Omental fat pad (tissue), 4 donors: ENCODE measurements around the gene UGT1A8. TPM values are rescaled to one million over a fixed set of nuclear protein-coding genes. Genes with fewer than 3 reads are reported as not detected.

Experiments
- ATAC-seq: fragments of 150-250 bp; one replicate; pipeline ENCODE4 v1.9.1; 2016; ENCODE audit warnings: mild to moderate bottlenecking, moderate library complexity; ENCODE audit not compliant: low FRiP score
- DNase-seq: peaks from one replicate; pipeline ENCODE4 v3.0.0-alpha.2; 2019; ENCODE audit warnings: low spot score
- total RNA-seq, 4 donors: library from RNA; depleted of rRNA; stranded (reverse); fragments of >200 nt; gene quantifications; one replicate each; pipeline ENCODE4 v1.1.0, GENCODE V29; 2016
- TF ChIP-seq, protein P1 (sequence below), 3 donors: fragments of 450-650 bp; IDR thresholded peaks; one replicate each; pipeline ENCODE4 v1.5.1; 2016 to 2017; ENCODE audit warnings: antibody characterized with exemption in 3 of 3, mild to moderate bottlenecking in 3 of 3, moderate library complexity in 2 of 3

UGT1A8 gene
- total RNA-seq, 4 donors from 2014 or later: not detected

DNA sequence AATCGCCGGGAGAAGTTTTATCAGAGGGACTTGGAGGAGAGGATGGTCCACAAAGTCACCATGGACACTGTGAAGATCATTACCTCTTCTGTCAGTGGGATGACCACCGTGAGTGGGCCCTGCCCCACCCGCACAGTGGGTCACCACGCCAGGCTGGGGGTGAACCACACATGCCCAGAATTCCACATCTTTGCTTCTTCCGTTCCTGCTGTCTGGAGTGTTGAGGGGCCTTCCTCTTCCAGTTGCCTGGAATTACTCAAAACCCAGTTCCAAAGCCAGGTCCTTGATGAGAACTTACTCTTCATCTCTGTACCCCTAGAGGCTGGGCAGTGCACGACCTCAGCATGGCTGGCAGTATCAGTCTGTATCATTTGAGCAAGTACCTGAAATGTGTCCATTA, 182.8 kb downstream of the UGT1A8 start:
- TF ChIP-seq, protein P1, sequence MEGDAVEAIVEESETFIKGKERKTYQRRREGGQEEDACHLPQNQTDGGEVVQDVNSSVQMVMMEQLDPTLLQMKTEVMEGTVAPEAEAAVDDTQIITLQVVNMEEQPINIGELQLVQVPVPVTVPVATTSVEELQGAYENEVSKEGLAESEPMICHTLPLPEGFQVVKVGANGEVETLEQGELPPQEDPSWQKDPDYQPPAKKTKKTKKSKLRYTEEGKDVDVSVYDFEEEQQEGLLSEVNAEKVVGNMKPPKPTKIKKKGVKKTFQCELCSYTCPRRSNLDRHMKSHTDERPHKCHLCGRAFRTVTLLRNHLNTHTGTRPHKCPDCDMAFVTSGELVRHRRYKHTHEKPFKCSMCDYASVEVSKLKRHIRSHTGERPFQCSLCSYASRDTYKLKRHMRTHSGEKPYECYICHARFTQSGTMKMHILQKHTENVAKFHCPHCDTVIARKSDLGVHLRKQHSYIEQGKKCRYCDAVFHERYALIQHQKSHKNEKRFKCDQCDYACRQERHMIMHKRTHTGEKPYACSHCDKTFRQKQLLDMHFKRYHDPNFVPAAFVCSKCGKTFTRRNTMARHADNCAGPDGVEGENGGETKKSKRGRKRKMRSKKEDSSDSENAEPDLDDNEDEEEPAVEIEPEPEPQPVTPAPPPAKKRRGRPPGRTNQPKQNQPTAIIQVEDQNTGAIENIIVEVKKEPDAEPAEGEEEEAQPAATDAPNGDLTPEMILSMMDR (IDR thresholded peaks at IDR 0.05): no peak
- ATAC-seq (no peak), DNase-seq (no peak)

DNA sequence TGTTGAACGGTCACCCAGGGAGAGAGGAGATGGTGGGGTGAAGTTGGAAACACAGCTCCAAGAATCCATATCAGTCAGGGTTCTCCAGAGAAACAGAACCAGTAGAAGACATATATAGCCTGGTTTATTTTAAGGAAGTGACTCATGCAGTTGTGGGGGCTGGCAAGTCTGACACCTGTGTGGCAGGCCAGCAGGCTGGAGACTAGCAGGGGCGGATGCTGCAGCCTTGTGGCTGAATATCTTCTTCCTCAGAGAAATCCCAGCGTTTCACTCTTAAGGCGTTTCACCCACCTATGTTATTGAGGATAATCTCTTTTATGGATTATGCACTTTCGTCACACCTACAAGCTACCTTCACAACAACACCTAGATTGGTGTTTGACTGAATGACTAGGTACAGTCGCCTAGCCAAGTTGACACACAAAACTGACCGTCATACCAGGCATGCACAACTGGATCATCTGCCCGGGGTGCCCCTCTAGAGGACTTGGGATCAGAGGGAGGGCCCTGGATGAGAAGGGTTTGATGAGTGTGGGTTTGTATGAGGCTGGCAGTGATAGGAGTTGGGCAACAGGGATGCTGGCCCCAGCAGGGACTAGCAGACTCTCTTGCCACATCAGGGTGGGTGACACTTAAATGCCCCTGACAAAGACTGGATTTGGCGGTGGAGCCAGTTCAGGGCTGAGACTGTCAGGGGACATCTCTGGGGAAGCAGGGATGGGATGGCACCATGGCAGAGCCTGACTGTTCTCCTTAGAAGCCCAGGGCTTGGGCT, 184.1 kb downstream of the UGT1A8 start:
- TF ChIP-seq, protein P1 (IDR thresholded peaks at IDR 0.05): no peak
- no peak for DNase-seq
- ATAC-seq: no peak

DNA sequence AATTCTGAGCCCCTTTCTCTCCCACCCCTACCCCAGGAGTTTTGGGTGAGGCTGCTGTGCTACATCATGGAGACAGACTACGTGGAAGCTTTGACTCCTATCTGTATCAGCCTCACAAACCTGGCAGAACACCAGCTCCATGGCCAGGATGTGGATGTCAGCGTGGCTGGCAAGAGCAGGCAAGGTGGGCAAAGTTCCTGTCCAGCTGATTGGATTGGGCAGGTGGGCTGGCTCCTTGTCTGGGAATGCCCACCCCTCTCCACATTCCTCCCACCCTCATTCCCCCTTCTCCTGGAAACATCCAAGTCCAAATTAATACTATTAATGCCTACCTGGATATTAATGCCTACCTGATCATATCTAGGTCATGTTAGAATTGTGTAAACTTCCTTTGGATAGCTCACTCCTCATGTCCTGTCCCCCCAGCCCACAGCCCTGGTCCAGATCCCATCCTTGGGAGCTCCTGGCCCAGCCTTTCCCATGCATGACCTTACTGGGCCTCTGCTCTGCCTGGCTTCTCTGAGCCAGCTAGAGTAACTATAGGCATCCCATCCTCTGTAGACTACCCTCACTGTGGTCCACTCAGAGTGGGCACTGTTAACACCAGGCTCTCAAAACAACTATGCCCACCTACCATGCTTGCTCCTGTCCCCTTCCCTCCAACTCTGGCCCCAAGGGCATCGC, 184.8 kb downstream of the UGT1A8 start:
- TF ChIP-seq, protein P1 (IDR thresholded peaks at IDR 0.05): no peak
- ATAC-seq (no peak), DNase-seq (no peak)

DNA sequence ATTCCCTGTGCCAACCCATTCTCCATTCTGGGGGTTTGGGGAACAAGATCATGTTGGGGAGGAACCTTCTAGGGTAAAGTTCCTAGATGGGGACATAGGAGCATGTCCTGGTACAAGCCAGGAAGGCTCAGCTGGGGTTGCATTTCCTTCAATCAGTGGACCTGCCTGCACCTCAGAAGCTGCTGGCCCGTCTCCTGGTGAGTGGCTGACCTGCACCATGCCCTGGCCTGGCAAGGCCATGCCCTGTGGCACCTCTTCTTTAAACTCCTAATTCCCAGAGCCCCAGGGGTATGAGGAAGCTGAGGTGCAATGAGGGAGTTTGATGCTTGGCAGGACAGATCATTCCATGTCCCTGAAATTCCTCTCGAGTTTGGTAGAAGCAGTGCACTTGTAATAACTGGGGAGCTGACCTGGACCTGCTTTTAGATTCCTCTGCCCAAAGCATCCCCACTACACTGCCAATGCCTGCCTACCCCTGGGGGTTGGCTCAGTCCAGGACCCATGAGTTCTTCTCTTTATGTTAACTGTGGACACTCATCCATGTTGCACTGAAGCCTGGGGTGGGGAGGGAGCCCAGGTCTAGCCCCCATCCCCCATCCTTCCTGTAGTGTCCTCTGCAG, 186.0 kb downstream of the UGT1A8 start:
- TF ChIP-seq, protein P1 (IDR thresholded peaks at IDR 0.05): no peak
- ATAC-seq (no peak), DNase-seq (no peak)

DNA sequence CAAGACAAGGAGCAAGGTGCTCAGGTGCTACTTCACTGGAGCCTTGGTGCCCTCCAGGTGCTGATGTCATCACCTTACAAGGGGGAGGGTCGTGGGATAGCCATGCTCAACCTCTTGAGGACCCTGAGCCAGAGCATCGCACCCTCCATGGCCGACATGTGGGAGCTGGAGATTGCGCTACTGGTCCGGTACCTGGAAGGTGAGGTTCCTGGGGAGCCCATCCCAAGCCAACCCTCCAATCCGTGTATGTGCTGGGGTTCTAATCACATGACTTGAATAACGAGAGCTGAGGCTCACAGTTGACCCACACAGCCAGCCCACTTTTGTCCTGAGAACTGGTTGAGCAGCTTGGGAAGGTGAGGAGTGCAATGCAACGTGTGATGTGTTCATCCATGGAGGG, 186.6 kb downstream of the UGT1A8 start:
- TF ChIP-seq, protein P1 (IDR thresholded peaks at IDR 0.05): no peak
- ATAC-seq (no peak), DNase-seq (no peak)

DNA sequence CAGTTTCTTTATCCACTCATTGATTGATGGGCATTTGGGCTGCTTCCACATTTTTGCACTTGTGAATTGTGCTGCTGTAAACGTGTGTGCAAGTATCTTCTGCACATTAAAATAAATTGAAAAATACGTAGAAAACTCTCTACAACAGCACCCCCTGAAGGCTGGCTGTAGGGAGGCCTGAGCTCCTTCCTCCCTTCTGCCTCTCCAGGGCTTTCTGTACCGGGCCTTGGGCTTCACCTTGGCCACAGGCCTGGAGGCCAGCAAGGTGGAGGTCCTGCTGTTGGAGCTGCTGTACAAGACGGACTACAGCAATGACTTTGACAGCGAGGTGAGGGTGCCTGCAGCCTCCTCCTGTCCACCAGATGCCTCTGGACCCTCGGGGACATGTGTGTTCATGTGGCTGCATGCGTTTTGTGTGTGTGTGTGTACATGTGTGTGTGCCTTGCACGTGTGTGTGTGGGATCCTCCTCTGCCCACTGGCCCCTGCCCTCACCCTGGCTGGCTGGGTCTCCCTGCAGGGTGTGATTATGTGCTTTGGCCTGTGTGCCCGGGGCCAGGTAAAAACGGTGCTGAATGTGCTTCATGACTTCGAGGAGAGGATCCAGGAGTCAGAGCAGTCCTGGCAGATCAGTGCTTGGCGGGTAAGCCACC, 189.9 kb downstream of the UGT1A8 start:
- DNase-seq (no peak), ATAC-seq (no peak)
- TF ChIP-seq, protein P1 (IDR thresholded peaks at IDR 0.05): no peak
